ENCODE measurements around the gene GFOD1. TPM values are rescaled to one million over a fixed set of nuclear protein-coding genes. Genes with fewer than 3 reads are reported as not detected.

The GFOD1 gene
- total RNA-seq, 1 experiment from 2014 or later, result 4.3 TPM

GRCh38 chr6:13377054-13377758 is 110.2 kb downstream of the GFOD1 start:
- DNase-seq (ENCODE audit: low read depth), result no peak

DNA sequence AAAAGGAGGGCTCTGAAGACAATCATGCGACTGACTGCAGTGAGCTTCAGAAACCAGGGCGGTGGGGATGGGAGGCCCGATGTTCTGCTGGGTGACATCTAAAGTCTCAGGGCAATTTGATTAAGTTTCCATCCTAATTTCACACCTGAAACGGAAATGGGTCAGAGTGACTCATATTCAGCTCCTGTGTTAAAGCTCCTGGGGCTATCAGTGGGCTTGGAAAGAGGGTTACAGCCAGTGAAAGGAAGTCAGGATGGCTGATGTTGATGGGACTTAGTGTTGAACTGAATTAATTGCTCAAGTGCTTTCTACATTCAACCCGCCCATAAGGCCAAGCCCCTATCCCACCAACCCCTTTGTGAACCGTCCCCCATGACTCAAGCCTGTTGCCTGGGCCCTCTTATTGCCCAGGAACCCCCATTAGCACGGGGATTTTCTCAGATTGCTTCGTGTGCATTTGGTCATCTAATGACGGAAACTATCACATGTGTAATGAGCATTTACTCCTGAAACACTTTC is 112.0 kb downstream of the GFOD1 start:
- DNase-seq (ENCODE audit: low read depth), result peak; percentile 59

DNA sequence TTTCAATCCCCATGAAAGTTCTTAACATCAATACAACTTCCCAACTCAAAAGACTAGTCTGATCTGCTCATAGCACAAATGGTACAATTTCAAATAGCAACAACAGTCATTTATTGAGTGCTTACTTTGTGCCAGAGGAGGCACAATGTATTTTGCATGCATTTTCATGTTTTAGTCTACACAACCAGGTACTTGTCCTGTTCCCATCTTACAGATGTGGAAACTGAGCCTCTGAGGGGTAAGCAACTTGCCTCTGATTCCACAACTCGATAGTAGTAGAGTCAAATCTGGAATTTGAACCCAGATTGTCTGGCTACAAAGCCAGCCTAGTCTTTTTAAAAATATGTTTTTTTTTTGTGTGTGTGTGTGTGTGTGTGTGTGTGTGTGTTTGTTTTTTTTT is 113.5 kb downstream of the GFOD1 start:
- no peak for DNase-seq (ENCODE audit: low read depth)

GRCh38 chr6:13373488-13373886 is 113.9 kb downstream of the GFOD1 start:
- DNase-seq (ENCODE audit: low read depth), result no peak

DNA sequence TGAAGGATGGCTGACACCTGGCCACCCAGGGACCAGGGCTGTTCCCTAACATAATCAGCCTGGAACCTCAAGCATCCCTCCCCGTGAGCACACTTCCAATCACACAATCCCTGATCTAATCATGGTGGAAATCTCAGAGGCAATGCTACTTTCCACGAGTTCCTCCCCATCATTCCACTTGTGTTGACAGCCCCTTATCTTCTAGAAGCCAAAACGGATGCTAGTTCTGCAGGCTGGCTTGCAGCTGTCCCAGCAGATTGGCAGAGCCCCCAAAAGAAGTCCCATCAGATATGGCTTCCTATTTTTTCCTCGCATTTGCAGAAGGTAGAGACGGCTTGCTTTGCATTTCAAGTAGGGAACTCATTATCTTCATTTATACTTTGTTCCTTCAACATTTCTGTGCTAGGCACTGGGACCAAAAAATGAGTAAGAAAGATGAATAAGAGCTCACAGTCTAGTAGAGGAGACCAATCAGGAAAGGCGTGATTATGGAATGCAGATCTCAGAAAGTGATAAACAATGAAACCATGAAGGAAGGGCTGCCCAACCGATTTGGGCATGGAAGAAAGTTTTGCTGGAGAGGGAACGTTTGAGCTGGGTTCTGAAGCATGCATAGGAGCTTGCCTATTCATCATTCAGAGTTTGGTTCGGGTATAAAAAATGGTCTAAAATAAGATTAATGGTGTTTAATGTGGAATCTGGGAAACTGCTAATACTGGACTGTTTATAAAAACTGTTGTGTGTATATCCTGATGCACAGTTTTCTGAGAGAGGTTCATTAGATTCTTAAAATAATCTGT is 114.5 kb downstream of the GFOD1 start:
- DNase-seq (ENCODE audit: low read depth), result no peak

DNA sequence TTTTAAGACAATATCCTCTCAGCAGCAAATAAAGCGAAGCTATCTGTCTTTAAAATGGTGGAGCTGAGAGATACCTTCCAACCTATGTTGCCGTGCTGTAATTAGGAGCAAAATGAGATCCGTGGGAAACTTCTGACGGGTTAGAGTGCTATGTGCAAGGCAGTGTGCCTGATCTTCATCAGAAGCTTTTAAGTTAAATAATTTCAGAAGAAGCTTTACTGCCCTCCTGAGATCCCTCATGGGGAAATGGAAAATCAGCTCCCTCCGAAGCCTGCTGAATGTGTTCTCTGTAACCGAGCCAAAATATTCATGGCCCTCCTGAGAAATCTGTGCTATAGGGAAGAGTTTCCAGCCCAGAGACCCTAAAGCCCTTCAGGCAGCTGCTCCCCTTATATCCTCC is 115.3 kb downstream of the GFOD1 start:
- no peak for DNase-seq (ENCODE audit: low read depth)

DNA sequence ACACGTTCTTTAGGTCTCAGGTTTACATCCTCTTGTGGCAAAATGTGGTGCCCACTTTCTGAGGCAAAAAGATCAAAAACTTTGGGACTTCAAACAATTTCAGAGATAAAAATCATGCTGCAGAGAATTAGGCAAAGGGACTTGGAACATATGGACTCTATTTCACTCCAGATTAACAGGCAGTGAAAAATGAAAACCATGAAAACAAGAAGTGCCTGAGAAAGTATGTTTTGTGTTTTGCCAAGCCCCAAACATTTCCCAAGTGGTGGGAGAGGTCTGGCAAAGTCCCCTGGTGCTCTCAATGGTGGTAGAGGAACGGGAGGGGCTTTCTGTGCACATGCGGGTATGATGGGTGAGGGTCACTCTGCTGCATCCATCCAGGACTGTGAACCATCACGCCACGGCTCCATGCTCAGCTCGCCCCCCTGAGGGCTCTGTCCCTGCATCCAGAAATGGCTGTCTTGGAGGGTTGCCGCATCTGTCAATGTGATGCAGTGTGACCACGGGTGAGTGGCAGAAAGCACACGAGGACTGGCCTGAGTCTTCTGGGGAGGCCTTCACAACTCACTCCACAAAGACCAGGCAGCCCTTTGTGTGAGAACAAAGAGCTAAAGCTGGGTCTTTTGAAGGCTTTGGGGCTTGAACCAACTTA is 115.9 kb downstream of the GFOD1 start:
- no peak for DNase-seq (ENCODE audit: low read depth)

- DNase-seq (ENCODE audit: low read depth), result no peak
These were observed 116.8 kb downstream of the GFOD1 start for GRCh38 chr6:13370623-13371022.

DNA sequence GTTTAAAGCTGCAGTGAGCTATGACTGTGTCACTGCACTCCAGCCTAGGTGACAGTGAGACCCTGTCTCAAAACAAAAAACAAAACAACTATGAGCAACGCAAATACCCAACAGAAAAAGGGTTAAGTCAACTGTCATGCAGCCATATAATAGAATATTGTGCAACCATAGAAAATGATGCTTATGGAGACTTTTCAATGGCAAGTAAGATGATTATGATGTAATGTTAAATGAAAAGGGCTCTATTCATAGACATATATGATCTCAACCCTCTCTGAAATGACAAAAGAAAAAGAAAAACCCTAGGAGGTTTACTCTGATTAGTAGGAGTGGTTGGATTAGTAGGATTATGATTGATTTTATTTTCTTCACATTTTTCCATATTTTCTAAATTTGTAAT is 117.8 kb downstream of the GFOD1 start:
- no peak for DNase-seq (ENCODE audit: low read depth)

- peak; percentile 55 for DNase-seq (ENCODE audit: low read depth)
These were observed 118.7 kb downstream of the GFOD1 start for GRCh38 chr6:13368731-13369115.

- DNase-seq (ENCODE audit: low read depth), result no peak
These were observed 119.2 kb downstream of the GFOD1 start for GRCh38 chr6:13368079-13368730.

- no peak for DNase-seq (ENCODE audit: low read depth)
These were observed 120.0 kb downstream of the GFOD1 start for GRCh38 chr6:13367396-13367795.

- no peak for DNase-seq (ENCODE audit: low read depth)
These were observed 122.1 kb downstream of the GFOD1 start for GRCh38 chr6:13365320-13365719.

DNA sequence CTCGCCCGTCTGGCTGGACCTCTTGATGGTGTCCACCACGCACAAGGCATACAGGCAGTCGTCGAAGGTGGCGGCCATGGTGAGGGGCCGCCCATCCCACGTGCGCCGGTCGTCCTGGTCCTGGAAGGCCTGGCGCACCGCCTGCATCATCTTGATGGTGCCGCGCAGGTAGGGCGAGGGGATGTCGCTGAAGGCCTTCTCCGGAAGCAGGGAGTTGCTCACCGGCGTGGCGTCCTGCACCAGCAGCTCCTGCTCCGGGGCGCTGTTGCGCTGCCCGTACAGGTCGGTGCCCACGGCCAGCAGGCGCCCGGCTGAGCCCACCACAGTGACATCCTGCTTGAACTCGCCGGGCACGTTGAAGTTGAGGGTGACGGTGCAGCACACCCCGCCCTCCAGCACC is 122.6 kb downstream of the GFOD1 start:
- DNase-seq (ENCODE audit: low read depth), result no peak

DNA sequence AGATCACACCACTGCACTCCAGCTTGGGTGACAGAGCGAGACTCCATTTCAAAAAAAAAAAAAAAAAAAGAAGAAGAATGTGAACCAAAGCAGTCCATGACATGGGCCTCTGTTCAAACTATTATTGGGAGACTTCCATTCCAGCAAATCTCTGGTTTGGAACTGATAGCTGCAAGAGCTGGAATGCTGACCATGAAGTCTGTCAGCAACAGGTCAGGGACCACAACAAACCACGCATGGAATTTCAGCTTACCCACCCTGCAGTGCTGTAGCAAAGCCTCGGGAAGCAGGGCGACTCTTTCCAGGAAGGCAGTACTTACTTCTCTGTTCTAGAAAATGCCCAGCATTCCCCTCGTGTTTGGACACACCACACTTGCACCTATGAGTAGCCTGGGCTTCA is 125.0 kb downstream of the GFOD1 start:
- peak; percentile 45 for DNase-seq (ENCODE audit: low read depth)

GRCh38 chr6:13360671-13361540 is 126.5 kb downstream of the GFOD1 start:
- no peak for DNase-seq (ENCODE audit: low read depth)

DNA sequence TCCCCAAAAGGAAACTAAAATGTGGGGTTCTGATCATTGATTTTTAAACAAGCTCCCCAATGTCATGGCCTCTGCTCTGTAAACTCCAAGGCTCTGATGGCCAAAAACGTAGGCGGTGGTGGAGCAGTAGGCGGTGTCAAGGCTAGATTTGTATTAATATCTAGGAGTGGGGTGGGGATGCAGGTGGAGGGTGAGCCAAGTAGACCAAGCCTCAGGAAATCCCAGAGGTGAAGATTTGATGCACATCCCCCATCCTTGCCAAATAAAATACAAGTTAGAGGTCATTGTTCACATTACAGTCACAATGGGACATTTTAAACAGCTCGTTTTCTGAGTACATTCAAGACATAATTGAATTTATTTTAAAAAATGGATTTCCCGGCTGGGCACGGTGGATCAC is 128.1 kb downstream of the GFOD1 start:
- DNase-seq (ENCODE audit: low read depth), result no peak

GRCh38 chr6:13358511-13358910 is 128.9 kb downstream of the GFOD1 start:
- no peak for DNase-seq (ENCODE audit: low read depth)

GRCh38 chr6:13357551-13358075 is 129.8 kb downstream of the GFOD1 start:
- peak; percentile 55 for DNase-seq (ENCODE audit: low read depth)

DNA sequence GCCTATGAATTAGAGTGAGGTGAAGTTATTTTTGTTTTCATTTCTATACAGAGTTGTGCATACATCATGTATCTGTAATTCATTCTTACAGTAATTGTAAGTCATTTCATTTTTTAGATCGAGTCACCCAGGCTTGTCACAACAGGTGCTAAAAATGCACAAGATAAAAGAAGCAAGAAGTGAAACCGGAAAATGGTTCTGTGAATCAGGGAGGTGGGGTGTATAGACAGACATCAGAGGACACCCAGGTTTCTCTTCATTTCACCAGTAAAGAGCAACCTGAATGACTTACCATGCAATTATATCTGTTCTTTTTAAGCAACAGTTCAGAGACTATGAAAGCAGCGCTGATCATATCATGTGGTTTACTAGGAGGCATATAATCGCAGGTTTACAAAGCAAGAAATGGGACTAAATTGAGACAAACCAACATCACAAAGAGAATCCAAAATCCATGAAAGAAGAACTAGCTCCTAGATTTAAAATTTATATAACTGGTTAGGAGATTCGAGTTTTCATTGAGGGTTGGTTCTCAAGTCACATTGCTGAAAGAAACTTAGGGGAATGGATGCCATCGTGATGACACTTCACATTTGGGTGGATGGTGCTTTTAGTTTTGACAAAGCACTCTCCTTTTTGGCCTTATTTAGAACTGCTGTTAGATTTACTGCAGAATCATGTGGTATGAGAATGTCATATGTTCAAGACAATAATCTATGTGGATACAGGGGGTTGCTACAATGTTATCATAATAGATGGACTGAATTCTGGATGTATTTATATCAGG is 131.2 kb downstream of the GFOD1 start:
- DNase-seq (ENCODE audit: low read depth), result peak; percentile 37

All from M059J (cell line).